K562 (cell line): Measurements from ENCODE around the gene TMEM176B.

ENCODE experiments used
- CTCF ChIP-seq, 3 experiments: IDR thresholded peaks in 2 of 3; conservative IDR thresholded peaks in 1 of 3; 2 replicates each; pipeline ENCODE4 v1.5.1; 2011 to 2012; ENCODE audit warnings: low read length in 3 of 3, mild to moderate bottlenecking in 3 of 3, control low read depth in 2 of 3, improper control_type of control experiment in 1 of 3, inconsistent platforms in 1 of 3, low read depth in 1 of 3, mixed read lengths in 1 of 3, moderate library complexity in 1 of 3; ENCODE audit not compliant: insufficient read depth in 2 of 3
- EZH2 ChIP-seq: IDR thresholded peaks from 2 replicates; pipeline ENCODE4 v1.6.1; 2012; ENCODE audit warnings: low read depth, mild to moderate bottlenecking, inconsistent platforms, low read length, borderline replicate concordance
- GATAD2B ChIP-seq: fragments of 450-650 bp; IDR thresholded peaks from 2 replicates; pipeline ENCODE4 v1.6.1; 2017; ENCODE audit warnings: mild to moderate bottlenecking, borderline replicate concordance
- RERE ChIP-seq: sonication (generic); formaldehyde crosslinking; IDR thresholded peaks from 2 replicates; pipeline ENCODE4 v1.8.0; 2023; ENCODE audit warnings: missing genetic modification reagents, mild to moderate bottlenecking, borderline replicate concordance
- ZFP91 ChIP-seq: sonication (generic); formaldehyde crosslinking; IDR thresholded peaks from 2 replicates; pipeline ENCODE4 v1.8.0; 2022; ENCODE audit warnings: mild to moderate bottlenecking, missing genetic modification reagents
- ZNF639 ChIP-seq, 2 experiments: fragments of 200-800 bp in 1 of 2; sonication (Bioruptor generic) in 1 of 2; sonication (generic) in 1 of 2; formaldehyde crosslinking in 1 of 2; IDR thresholded peaks in 1 of 2; conservative IDR thresholded peaks in 1 of 2; 2 replicates each; pipeline versions ENCODE4 v1.5.0 to v1.6.1; 2016 to 2020; ENCODE audit warnings: missing compliant biosample characterization in 1 of 2, missing genetic modification characterization in 1 of 2, missing genetic modification reagents in 1 of 2

- no peak for TF ChIP-seq EZH2
- no peak for TF ChIP-seq GATAD2B
- no peak for TF ChIP-seq ZFP91
- no peak for TF ChIP-seq ZNF639 (CRISPR knock-in tag; conservative IDR thresholded peaks at IDR 0.05 in 1 of 2, IDR thresholded peaks at IDR 0.05 in 1 of 2)
- TF ChIP-seq CTCF (IDR thresholded peaks at IDR 0.05 in 2 of 3, conservative IDR thresholded peaks at IDR 0.05 in 1 of 3; ENCODE audit: insufficient read depth in 2 of 3, low read depth in 1 of 3, low read length in 3 of 3) = no peak
- no peak for TF ChIP-seq RERE (CRISPR knock-in tag)
Observed at GRCh38 chr7:150823484-150824126, 23.4 kb upstream of the TMEM176B start.
